NOMO-1 (cell line): Measurements from ENCODE around the gene OR6V1.

Experiments
- DNase-seq, 2 experiments: peaks; one replicate each; lab custom pipeline; 2025; ENCODE audit not compliant: unreplicated experiment in 2 of 2; lab: John Stamatoyannopoulos, UW

Gene OR6V1

GRCh38 chr7:143052041-143052440 is at the start of gene OR6V1:
OR6V1 (plus strand) TSS chr7:143052341; CDS start chr7:143052341, 0 bp downstream.
- DNase-seq = no peak

GRCh38 chr7:143002898-143003297 is 49.2 kb upstream of the OR6V1 start:
- no peak for DNase-seq

- DNase-seq = peak; percentile 30 to 41
Observed at GRCh38 chr7:143003393-143004051, 48.6 kb upstream of the OR6V1 start.

GRCh38 chr7:143005632-143006260 is 46.4 kb upstream of the OR6V1 start:
- DNase-seq = peak in 1 of 2 experiments; percentile 32

- peak; percentile 24 to 33 for DNase-seq
Observed at GRCh38 chr7:143008007-143008901, 43.9 kb upstream of the OR6V1 start.

- no peak for DNase-seq
Observed at GRCh38 chr7:143012001-143012400, 40.1 kb upstream of the OR6V1 start.

GRCh38 chr7:143012409-143012808 is 39.7 kb upstream of the OR6V1 start:
- DNase-seq = no peak

GRCh38 chr7:143013473-143013872 is 38.7 kb upstream of the OR6V1 start:
- no peak for DNase-seq

- no peak for DNase-seq
Observed at GRCh38 chr7:143013893-143014292, 38.2 kb upstream of the OR6V1 start.

GRCh38 chr7:143015084-143015483 is 37.1 kb upstream of the OR6V1 start:
- no peak for DNase-seq

GRCh38 chr7:143015926-143016490 is 36.1 kb upstream of the OR6V1 start:
- DNase-seq = no peak

GRCh38 chr7:143016996-143017395 is 35.1 kb upstream of the OR6V1 start:
- no peak for DNase-seq

GRCh38 chr7:143018931-143019330 is 33.2 kb upstream of the OR6V1 start:
- no peak for DNase-seq

- DNase-seq = no peak
Observed at GRCh38 chr7:143023047-143023446, 29.1 kb upstream of the OR6V1 start.

GRCh38 chr7:143025371-143025770 is 26.8 kb upstream of the OR6V1 start:
- DNase-seq = no peak

GRCh38 chr7:143027032-143027431 is 25.1 kb upstream of the OR6V1 start, which contains the start of gene OR9A2:
OR9A2 (minus strand) TSS chr7:143027132; CDS start chr7:143027132, 0 bp downstream.
- no peak for DNase-seq

- DNase-seq = no peak
Observed at GRCh38 chr7:143027683-143028082, 24.5 kb upstream of the OR6V1 start.

GRCh38 chr7:143038635-143039034 is 13.5 kb upstream of the OR6V1 start:
- no peak for DNase-seq

GRCh38 chr7:143040209-143040715 is 11.9 kb upstream of the OR6V1 start:
- no peak for DNase-seq

- no peak for DNase-seq
Observed at GRCh38 chr7:143041346-143041745, 10.8 kb upstream of the OR6V1 start.
